ENCODE measurements around the gene MYCBP2.

GRCh38 chr13:77124423-77124822, 202.5 kb downstream of the MYCBP2 start:
- TF ChIP-seq, protein P1, sequence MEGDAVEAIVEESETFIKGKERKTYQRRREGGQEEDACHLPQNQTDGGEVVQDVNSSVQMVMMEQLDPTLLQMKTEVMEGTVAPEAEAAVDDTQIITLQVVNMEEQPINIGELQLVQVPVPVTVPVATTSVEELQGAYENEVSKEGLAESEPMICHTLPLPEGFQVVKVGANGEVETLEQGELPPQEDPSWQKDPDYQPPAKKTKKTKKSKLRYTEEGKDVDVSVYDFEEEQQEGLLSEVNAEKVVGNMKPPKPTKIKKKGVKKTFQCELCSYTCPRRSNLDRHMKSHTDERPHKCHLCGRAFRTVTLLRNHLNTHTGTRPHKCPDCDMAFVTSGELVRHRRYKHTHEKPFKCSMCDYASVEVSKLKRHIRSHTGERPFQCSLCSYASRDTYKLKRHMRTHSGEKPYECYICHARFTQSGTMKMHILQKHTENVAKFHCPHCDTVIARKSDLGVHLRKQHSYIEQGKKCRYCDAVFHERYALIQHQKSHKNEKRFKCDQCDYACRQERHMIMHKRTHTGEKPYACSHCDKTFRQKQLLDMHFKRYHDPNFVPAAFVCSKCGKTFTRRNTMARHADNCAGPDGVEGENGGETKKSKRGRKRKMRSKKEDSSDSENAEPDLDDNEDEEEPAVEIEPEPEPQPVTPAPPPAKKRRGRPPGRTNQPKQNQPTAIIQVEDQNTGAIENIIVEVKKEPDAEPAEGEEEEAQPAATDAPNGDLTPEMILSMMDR (IDR thresholded peaks at IDR 0.05), result no peak
- TF ChIP-seq EP300 (IDR thresholded peaks at IDR 0.05) (no peak), POLR2A (IDR thresholded peaks at IDR 0.05) (no peak), POLR2AphosphoS5 (IDR thresholded peaks at IDR 0.05) (no peak)

Measured in upper lobe of left lung (tissue), 4 donors.